Endothelial cell of umbilical vein (primary cell): Measurements from ENCODE around the gene CREB3L2.

Experiments
- CTCF ChIP-seq, 2 donors: IDR thresholded peaks; 1 replicate in 1 of 2; 2 replicates in 1 of 2; pipeline ENCODE4 v1.5.1; 2011; ENCODE audit warnings: low read length in 2 of 2, mild to moderate bottlenecking in 2 of 2, moderate library complexity in 2 of 2, control low read depth in 1 of 2, inconsistent platforms in 1 of 2, low read depth in 1 of 2; ENCODE audit not compliant: insufficient read depth in 1 of 2; ENCODE audit errors: extremely low read depth in 1 of 2
- EZH2 ChIP-seq: IDR thresholded peaks from 2 replicates; pipeline ENCODE4 v1.6.1; 2012; ENCODE audit warnings: borderline replicate concordance, low read depth, mild to moderate bottlenecking, moderate library complexity, low read length, inconsistent platforms; ENCODE audit not compliant: severe bottlenecking
- GATA2 ChIP-seq: IDR thresholded peaks from 2 replicates; pipeline ENCODE4 v1.7.0; 2011; ENCODE audit warnings: low read depth, mild to moderate bottlenecking, moderate library complexity, mixed read lengths, low read length; ENCODE audit not compliant: insufficient read length, insufficient read depth
- POLR2A ChIP-seq: IDR thresholded peaks from 2 replicates; pipeline ENCODE4 v1.6.1; 2012; ENCODE audit warnings: low read depth, mild to moderate bottlenecking, control low read depth, low read length

DNA sequence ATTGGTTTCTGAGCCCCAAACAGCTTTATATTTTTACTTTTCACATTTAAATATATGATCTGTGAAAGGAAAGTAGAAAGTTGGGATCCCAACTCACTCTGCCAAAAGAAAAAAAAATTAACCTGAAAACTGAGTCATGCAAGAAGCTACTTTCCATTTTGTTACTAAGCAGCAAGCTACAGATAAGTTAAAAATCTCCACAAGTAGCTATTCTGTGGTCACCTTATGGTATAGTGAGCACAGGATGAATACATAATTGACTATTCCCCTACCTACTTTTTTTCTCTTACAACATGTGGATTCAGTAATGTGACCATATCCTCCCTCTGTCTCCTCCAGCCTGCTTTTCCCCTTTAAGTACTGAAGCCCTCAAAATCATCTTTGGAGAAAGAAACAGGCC, 30.3 kb upstream of the CREB3L2 start:
- TF ChIP-seq GATA2 (no peak), CTCF (IDR thresholded peaks at IDR 0.05; ENCODE audit: extremely low read depth in 1 of 2, insufficient read depth in 1 of 2, low read depth in 1 of 2, low read length in 2 of 2) (no peak), POLR2A (no peak), EZH2 (no peak)
